ENCODE measurements around the gene SLC44A2. TPM values are rescaled to one million over a fixed set of nuclear protein-coding genes. Genes with fewer than 3 reads are reported as not detected.

SLC44A2 gene
- total and polyA plus RNA-seq, 10 of the 15 experiments (the other 5 are each of a cell fraction or from before 2014, with no cell fraction given), result 3.0 to 51.3 (median 26.8) TPM

DNA sequence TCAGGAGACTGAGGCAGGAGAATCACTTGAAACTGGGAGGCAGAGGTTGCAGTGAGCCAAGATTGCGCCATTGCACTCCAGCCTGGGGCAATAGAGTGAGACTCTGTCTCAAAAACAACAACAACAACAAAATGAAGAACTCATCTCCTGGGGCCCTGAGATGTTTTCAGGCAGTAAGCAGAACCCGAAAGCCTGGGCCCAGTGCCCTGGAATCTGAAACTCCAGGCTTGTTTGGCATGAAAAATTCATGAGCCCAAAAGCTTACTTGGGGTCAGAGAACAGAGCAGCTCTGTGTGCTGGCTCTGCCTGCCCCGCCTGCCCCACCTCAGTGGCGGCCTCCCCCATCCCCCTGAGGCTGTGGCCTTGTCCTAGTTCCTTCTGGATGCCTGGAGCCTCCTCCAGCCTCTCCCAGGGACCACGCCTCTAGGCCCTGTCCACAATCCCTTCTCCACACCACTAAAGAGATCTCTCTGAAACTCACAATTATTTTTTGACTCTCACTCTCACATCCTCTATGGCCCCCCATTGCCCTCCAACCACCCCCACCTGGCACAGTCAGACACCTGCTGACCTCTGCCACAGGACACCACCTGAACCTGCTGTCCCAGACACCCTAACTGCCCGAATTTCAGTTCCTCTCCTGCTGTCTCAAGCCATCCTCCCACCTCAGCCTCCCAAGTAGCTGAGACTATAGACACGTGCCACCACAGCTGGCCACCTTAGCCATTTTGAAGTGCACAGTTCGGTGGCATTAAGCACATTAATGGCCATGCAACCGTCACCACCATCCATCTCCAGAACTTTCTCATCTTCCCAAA lies 31.3 kb upstream of the SLC44A2 start (continued):
- TF ChIP-seq, protein P1, sequence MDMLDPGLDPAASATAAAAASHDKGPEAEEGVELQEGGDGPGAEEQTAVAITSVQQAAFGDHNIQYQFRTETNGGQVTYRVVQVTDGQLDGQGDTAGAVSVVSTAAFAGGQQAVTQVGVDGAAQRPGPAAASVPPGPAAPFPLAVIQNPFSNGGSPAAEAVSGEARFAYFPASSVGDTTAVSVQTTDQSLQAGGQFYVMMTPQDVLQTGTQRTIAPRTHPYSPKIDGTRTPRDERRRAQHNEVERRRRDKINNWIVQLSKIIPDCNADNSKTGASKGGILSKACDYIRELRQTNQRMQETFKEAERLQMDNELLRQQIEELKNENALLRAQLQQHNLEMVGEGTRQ (IDR thresholded peaks at IDR 0.05; ENCODE audit: borderline replicate concordance, low read depth, low read length), result no peak
- TF ChIP-seq ETV6 (conservative IDR thresholded peaks at IDR 0.05 in 1 of 2, IDR thresholded peaks at IDR 0.05 in 1 of 2; ENCODE audit: borderline replicate concordance in 1 of 2, low read depth in 1 of 2) (no peak), SIN3A (IDR thresholded peaks at IDR 0.05; ENCODE audit: low read depth, low read length) (no peak), SMAD1 (IDR thresholded peaks at IDR 0.05; ENCODE audit: low read depth, partially characterized antibody) (no peak), TCF12 (IDR thresholded peaks at IDR 0.05; ENCODE audit: low read depth, low read length) (peak; percentile 95), IKZF1 (conservative IDR thresholded peaks at IDR 0.05) (peak; percentile 84), STAT1 (conservative IDR thresholded peaks at IDR 0.05) (no peak), SMARCA5 (IDR thresholded peaks at IDR 0.05) (0 out of 2 replicates have a peak, but pooled peaks have one; percentile 48), JUND (IDR thresholded peaks at IDR 0.05; ENCODE audit: low read depth, low read length) (no peak), DPF2 (IDR thresholded peaks at IDR 0.05) (peak; percentile 76), EGR1 (IDR thresholded peaks at IDR 0.05; ENCODE audit: borderline replicate concordance in 1 of 2, low read depth in 2 of 2, low read length in 2 of 2) (peak in 1 of 2 experiments; percentile 18; a peak in 1 of 3 replicates), MEF2A (IDR thresholded peaks at IDR 0.05; ENCODE audit: insufficient read depth, low read depth, low read length) (no peak), MEF2B (IDR thresholded peaks at IDR 0.05; ENCODE audit: partially characterized antibody, poor library complexity, severe bottlenecking) (peak; percentile 42)
- TF ChIP-seq, protein P2, sequence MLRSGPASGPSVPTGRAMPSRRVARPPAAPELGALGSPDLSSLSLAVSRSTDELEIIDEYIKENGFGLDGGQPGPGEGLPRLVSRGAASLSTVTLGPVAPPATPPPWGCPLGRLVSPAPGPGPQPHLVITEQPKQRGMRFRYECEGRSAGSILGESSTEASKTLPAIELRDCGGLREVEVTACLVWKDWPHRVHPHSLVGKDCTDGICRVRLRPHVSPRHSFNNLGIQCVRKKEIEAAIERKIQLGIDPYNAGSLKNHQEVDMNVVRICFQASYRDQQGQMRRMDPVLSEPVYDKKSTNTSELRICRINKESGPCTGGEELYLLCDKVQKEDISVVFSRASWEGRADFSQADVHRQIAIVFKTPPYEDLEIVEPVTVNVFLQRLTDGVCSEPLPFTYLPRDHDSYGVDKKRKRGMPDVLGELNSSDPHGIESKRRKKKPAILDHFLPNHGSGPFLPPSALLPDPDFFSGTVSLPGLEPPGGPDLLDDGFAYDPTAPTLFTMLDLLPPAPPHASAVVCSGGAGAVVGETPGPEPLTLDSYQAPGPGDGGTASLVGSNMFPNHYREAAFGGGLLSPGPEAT (IDR thresholded peaks at IDR 0.05; ENCODE audit: low read depth), result peak; percentile 78
